HepG2 (cell line): ENCODE data around the gene SRC. TPM values are rescaled to one million over a fixed set of nuclear protein-coding genes. Genes with fewer than 3 reads are reported as not detected.
A peak's percentile ranks its signal among the peaks of the same experiment; 100 is the strongest.

Source experiments
- BRCA1 ChIP-seq: sonication (generic); formaldehyde crosslinking; IDR thresholded peaks from 2 replicates; pipeline ENCODE4 v1.4.0; 2020; ENCODE audit warnings: missing genetic modification reagents
- CENPT ChIP-seq: sonication (generic); formaldehyde crosslinking; IDR thresholded peaks from 2 replicates; pipeline ENCODE4 v1.8.0; 2022; ENCODE audit warnings: low read depth, mild to moderate bottlenecking, moderate library complexity, missing genetic modification reagents
- FOXC1 ChIP-seq: sonication (generic); formaldehyde crosslinking; IDR thresholded peaks from 2 replicates; pipeline ENCODE4 v1.8.0; 2022; ENCODE audit warnings: mild to moderate bottlenecking, missing genetic modification reagents, borderline replicate concordance
- HDAC1 ChIP-seq: sonication (generic); formaldehyde crosslinking; IDR thresholded peaks from 2 replicates; pipeline ENCODE4 v1.5.1; 2020; ENCODE audit warnings: mild to moderate bottlenecking, missing genetic modification reagents
- HOXA3 ChIP-seq: sonication (generic); formaldehyde crosslinking; IDR thresholded peaks from 2 replicates; pipeline ENCODE4 v1.5.0; 2020; ENCODE audit warnings: missing genetic modification reagents
- IRF2 ChIP-seq: IDR thresholded peaks from 2 replicates; pipeline ENCODE4 v1.6.1; 2018; ENCODE audit warnings: missing genetic modification reagents, missing compliant biosample characterization
- JUND ChIP-seq: sonication (generic); formaldehyde crosslinking; IDR thresholded peaks from 2 replicates; pipeline ENCODE4 v1.8.0; 2022; ENCODE audit warnings: mild to moderate bottlenecking, missing genetic modification reagents
- KDM5B ChIP-seq: sonication (generic); formaldehyde crosslinking; IDR thresholded peaks from 2 replicates; pipeline ENCODE4 v1.4.0; 2020; ENCODE audit warnings: missing genetic modification reagents, mild to moderate bottlenecking, borderline replicate concordance
- MIXL1 ChIP-seq: IDR thresholded peaks from 2 replicates; pipeline ENCODE4 v1.6.1; 2016
- MTA1 ChIP-seq: sonication (generic); formaldehyde crosslinking; IDR thresholded peaks from 2 replicates; pipeline ENCODE4 v1.4.0; 2020; ENCODE audit warnings: missing genetic modification reagents, mild to moderate bottlenecking, borderline replicate concordance
- NFKB2 ChIP-seq: sonication (generic); formaldehyde crosslinking; IDR thresholded peaks from 2 replicates; pipeline ENCODE4 v1.4.0; 2020; ENCODE audit warnings: missing genetic modification reagents, borderline replicate concordance
- NR2C2 ChIP-seq: sonication (generic); formaldehyde crosslinking; IDR thresholded peaks from 2 replicates; pipeline ENCODE4 v1.4.0; 2020; ENCODE audit warnings: missing genetic modification reagents, mild to moderate bottlenecking, moderate library complexity, borderline replicate concordance
- NR2F1 ChIP-seq, 2 experiments: fragments of 450-650 bp in 1 of 2; formaldehyde crosslinking in 1 of 2; IDR thresholded peaks; 2 replicates each; pipeline versions ENCODE4 v1.5.0 to v1.6.1; 2016 to 2020; ENCODE audit warnings: mild to moderate bottlenecking in 1 of 2, missing compliant biosample characterization in 1 of 2, missing genetic modification reagents in 1 of 2, moderate library complexity in 1 of 2
- NR2F6 ChIP-seq, 2 experiments: IDR thresholded peaks; 2 replicates each; pipeline ENCODE4 v1.6.1; 2016; ENCODE audit warnings: antibody characterized with exemption in 1 of 2, mild to moderate bottlenecking in 1 of 2
- RBAK ChIP-seq: sonication (generic); formaldehyde crosslinking; IDR thresholded peaks from 2 replicates; pipeline ENCODE4 v1.5.1; 2020; ENCODE audit warnings: mild to moderate bottlenecking, missing genetic modification reagents
- ZBTB49 ChIP-seq: sonication (generic); formaldehyde crosslinking; IDR thresholded peaks from 2 replicates; pipeline ENCODE4 v1.4.0; 2020; ENCODE audit warnings: missing genetic modification reagents, borderline replicate concordance
- ZHX1 ChIP-seq: sonication (generic); formaldehyde crosslinking; IDR thresholded peaks from 2 replicates; pipeline ENCODE4 v1.8.1; 2022; ENCODE audit warnings: low read depth, mild to moderate bottlenecking, missing genetic modification reagents
- ZNF230 ChIP-seq: sonication (generic); formaldehyde crosslinking; IDR thresholded peaks from 2 replicates; pipeline ENCODE4 v1.4.0; 2020; ENCODE audit warnings: mild to moderate bottlenecking, missing genetic modification reagents
- ZNF3 ChIP-seq: IDR thresholded peaks from 2 replicates; pipeline ENCODE4 v1.7.0; 2017; ENCODE audit warnings: inconsistent platforms
- ZNF350 ChIP-seq: sonication (generic); formaldehyde crosslinking; IDR thresholded peaks from 2 replicates; pipeline ENCODE4 v1.4.0; 2020; ENCODE audit warnings: mild to moderate bottlenecking, low read depth, missing genetic modification reagents, borderline replicate concordance
- ZNF547 ChIP-seq: sonication (generic); formaldehyde crosslinking; IDR thresholded peaks from 2 replicates; pipeline ENCODE4 v1.5.1; 2020; ENCODE audit warnings: mild to moderate bottlenecking, missing genetic modification reagents
- ZNF549 ChIP-seq: sonication (generic); formaldehyde crosslinking; IDR thresholded peaks from 2 replicates; pipeline ENCODE4 v1.5.0; 2020; ENCODE audit warnings: missing genetic modification reagents
- ZNF605 ChIP-seq: sonication (generic); formaldehyde crosslinking; IDR thresholded peaks from 2 replicates; pipeline ENCODE4 v1.8.0; 2022; ENCODE audit warnings: mild to moderate bottlenecking, missing genetic modification reagents
- ZNF879 ChIP-seq: sonication (generic); formaldehyde crosslinking; IDR thresholded peaks from 2 replicates; pipeline ENCODE4 v1.8.1; 2023; ENCODE audit warnings: missing genetic modification reagents
- polyA plus RNA-seq, 8 experiments: library from polyadenylated mRNA; depleted of rRNA in 3 of 8; stranded (reverse) in 7 of 8; unstranded in 1 of 8; fragments of >200 nt; fragmentation: Illumina TruSeq in 4 of 8; extraction: Trizol in 4 of 8; gene quantifications; 2 replicates each; pipeline versions ENCODE4 v1.2.1 to v1.2.3, GENCODE V29; 2011 to 2016; ENCODE audit warnings: low read depth in 4 of 8, missing spikeins in 1 of 8, mixed read lengths in 1 of 8; ENCODE audit not compliant: insufficient read depth in 1 of 8
- total RNA-seq, 5 experiments: library from RNA; depleted of rRNA; stranded (reverse); fragments of >200 nt; fragmentation: Illumina TruSeq; extraction: Trizol; gene quantifications; 2 replicates each; pipeline ENCODE4 v1.2.3, GENCODE V29; 2016; ENCODE audit warnings: low read depth in 1 of 5
- TF ChIP-seq, protein P1 (sequence below): sonication (generic); formaldehyde crosslinking; IDR thresholded peaks from 2 replicates; pipeline ENCODE4 v1.5.1; 2020; ENCODE audit warnings: mild to moderate bottlenecking, missing genetic modification reagents, moderate library complexity

Gene SRC
- total and polyA plus RNA-seq, 2 of the 13 experiments (the other 11 are each of a cell fraction or from before 2014, with no cell fraction given) = 54.7 to 192 TPM

DNA sequence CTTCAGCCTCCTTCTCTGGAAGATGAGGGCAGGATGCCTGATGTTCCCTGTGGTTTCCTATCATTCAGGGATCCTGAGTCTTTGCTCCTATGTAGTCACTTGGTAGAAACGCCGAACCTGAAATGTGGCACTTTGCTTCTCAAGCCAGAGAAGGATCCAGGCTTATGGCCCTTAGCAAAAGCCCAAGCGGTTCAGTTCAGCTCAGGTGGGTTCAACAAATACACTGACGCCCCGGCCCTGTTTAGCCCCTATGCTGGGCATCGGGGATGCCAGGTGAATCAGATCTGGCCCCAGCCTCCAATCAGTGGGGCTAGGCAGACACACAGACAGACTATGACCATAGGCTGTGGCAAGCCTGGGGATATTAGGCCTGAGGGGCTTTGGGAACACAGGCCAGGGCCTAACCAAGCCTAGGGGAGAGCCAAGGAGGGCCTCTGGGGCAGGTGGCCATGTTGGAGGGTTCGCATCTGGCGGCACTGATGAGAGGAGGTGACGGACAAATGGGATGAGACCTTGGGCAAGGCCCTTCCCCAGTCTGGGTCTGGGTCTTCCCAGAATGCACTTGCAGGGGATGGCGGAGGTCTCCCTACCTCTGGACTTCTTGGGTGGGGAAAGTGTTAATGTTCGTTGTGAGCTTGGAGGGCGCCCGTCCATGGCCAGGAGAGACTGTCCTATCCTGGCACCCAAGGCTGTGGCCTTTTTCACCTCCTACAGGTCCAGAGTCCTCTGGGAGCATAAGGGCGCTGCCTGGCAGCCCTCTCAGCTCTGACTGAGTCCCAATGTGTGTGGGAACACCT is 17.6 kb upstream of the SRC start (continued):
- TF ChIP-seq NR2F1 (CRISPR knock-in tag; IDR thresholded peaks at IDR 0.05) (peak in 1 of 2 experiments; percentile 28; a peak in 1 of 4 replicates), ZBTB49 (CRISPR knock-in tag) (no peak), ZHX1 (CRISPR knock-in tag) (no peak), NFKB2 (CRISPR knock-in tag) (no peak), IRF2 (CRISPR knock-in tag) (no peak), MTA1 (CRISPR knock-in tag) (0 out of 2 replicates have a peak, but pooled peaks have one; percentile 34), ZNF879 (CRISPR knock-in tag) (no peak), ZNF605 (CRISPR knock-in tag) (peak; percentile 13; the same call in 1 of the 2 replicates), HOXA3 (CRISPR knock-in tag) (no peak), NR2C2 (CRISPR knock-in tag) (no peak), HDAC1 (no peak), BRCA1 (no peak), RBAK (CRISPR knock-in tag) (no peak), ZNF350 (0 out of 2 replicates have a peak, but pooled peaks have one; percentile 21), MIXL1 (CRISPR knock-in tag) (no peak), ZNF230 (no peak), FOXC1 (no peak), NR2F6 (IDR thresholded peaks at IDR 0.05) (no peak), NR2F6 (CRISPR knock-in tag; IDR thresholded peaks at IDR 0.05) (peak; percentile 63), KDM5B (CRISPR knock-in tag) (peak; percentile 60; the same call in 1 of the 2 replicates), ZNF549 (CRISPR knock-in tag) (no peak), ZNF547 (no peak), JUND (peak; percentile 22; the same call in 1 of the 2 replicates), ZNF3 (CRISPR knock-in tag) (no peak), CENPT (CRISPR knock-in tag) (0 out of 2 replicates have a peak, but pooled peaks have one; percentile 49)
- TF ChIP-seq, protein P1, sequence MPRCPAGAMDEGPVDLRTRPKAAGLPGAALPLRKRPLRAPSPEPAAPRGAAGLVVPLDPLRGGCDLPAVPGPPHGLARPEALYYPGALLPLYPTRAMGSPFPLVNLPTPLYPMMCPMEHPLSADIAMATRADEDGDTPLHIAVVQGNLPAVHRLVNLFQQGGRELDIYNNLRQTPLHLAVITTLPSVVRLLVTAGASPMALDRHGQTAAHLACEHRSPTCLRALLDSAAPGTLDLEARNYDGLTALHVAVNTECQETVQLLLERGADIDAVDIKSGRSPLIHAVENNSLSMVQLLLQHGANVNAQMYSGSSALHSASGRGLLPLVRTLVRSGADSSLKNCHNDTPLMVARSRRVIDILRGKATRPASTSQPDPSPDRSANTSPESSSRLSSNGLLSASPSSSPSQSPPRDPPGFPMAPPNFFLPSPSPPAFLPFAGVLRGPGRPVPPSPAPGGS (CRISPR knock-in tag) = 0 out of 2 replicates have a peak, but pooled peaks have one; percentile 26
